HG03060 (cell line): Measurements from ENCODE around the gene GPATCH1.

ENCODE experiments used
- ATAC-seq: cut with Tn5 transposase; IDR thresholded peaks from one replicate; pipeline ENCODE4 v1.9.1; 2021; ENCODE audit warnings: low read depth, moderate number of reproducible peaks; ENCODE audit not compliant: unreplicated experiment

The GPATCH1 gene

GRCh38 chr19:33063753-33064457, 17.1 kb upstream of the GPATCH1 start:
- ATAC-seq: no peak

- ATAC-seq: no peak
Measured at GRCh38 chr19:33064458-33064791, 16.6 kb upstream of the GPATCH1 start.

GRCh38 chr19:33064792-33065550, 16.0 kb upstream of the GPATCH1 start, which contains the start of gene RHPN2:
RHPN2 (minus strand) TSS chr19:33064888; CDS start chr19:33064852, 36 bp downstream.
- ATAC-seq: no peak

- no peak for ATAC-seq
Measured at GRCh38 chr19:33066543-33066942, 14.4 kb upstream of the GPATCH1 start.

- no peak for ATAC-seq
Measured at GRCh38 chr19:33067121-33067520, 13.9 kb upstream of the GPATCH1 start.

- no peak for ATAC-seq
Measured at GRCh38 chr19:33071887-33072286, 9.1 kb upstream of the GPATCH1 start.

- ATAC-seq: no peak
Measured at GRCh38 chr19:33075519-33075918, 5.5 kb upstream of the GPATCH1 start.

- ATAC-seq: no peak
Measured at GRCh38 chr19:33085570-33086128, 4.7 kb downstream of the GPATCH1 start.

- no peak for ATAC-seq
Measured at GRCh38 chr19:33086955-33087354, 6.0 kb downstream of the GPATCH1 start.

GRCh38 chr19:33089010-33089409, 8.0 kb downstream of the GPATCH1 start:
- ATAC-seq: no peak

GRCh38 chr19:33090179-33090578, 9.2 kb downstream of the GPATCH1 start:
- no peak for ATAC-seq

GRCh38 chr19:33093420-33094210, 12.6 kb downstream of the GPATCH1 start:
- no peak for ATAC-seq

GRCh38 chr19:33094436-33095067, 13.6 kb downstream of the GPATCH1 start:
- no peak for ATAC-seq

GRCh38 chr19:33096005-33096404, 15.0 kb downstream of the GPATCH1 start:
- no peak for ATAC-seq

GRCh38 chr19:33098055-33098534, 17.1 kb downstream of the GPATCH1 start:
- no peak for ATAC-seq

- ATAC-seq: no peak
Measured at GRCh38 chr19:33100894-33101644, 20.1 kb downstream of the GPATCH1 start.

GRCh38 chr19:33102893-33103292, 21.9 kb downstream of the GPATCH1 start:
- ATAC-seq: no peak

- no peak for ATAC-seq
Measured at GRCh38 chr19:33108161-33108560, 27.2 kb downstream of the GPATCH1 start.

GRCh38 chr19:33110137-33110910, 29.3 kb downstream of the GPATCH1 start:
- ATAC-seq: no peak
